VCaP (cell line): ENCODE results near the gene MISP.
"Not testable (repeated sequence)": the region's sequence is repeated elsewhere in the genome, so short reads cannot be mapped to it uniquely, and the experiment has no call there.

ENCODE experiments used
- H3K27ac ChIP-seq: fragments of 450-650 bp; 2 replicates; pipeline ENCODE4 v1.5.1; 2017
- TF ChIP-seq, protein P1 (sequence below): fragments of 450-650 bp; conservative IDR thresholded peaks from 2 replicates; pipeline ENCODE4 v1.5.1; 2017; ENCODE audit warnings: mild to moderate bottlenecking, moderate library complexity

MISP gene, protein sequence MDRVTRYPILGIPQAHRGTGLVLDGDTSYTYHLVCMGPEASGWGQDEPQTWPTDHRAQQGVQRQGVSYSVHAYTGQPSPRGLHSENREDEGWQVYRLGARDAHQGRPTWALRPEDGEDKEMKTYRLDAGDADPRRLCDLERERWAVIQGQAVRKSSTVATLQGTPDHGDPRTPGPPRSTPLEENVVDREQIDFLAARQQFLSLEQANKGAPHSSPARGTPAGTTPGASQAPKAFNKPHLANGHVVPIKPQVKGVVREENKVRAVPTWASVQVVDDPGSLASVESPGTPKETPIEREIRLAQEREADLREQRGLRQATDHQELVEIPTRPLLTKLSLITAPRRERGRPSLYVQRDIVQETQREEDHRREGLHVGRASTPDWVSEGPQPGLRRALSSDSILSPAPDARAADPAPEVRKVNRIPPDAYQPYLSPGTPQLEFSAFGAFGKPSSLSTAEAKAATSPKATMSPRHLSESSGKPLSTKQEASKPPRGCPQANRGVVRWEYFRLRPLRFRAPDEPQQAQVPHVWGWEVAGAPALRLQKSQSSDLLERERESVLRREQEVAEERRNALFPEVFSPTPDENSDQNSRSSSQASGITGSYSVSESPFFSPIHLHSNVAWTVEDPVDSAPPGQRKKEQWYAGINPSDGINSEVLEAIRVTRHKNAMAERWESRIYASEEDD

DNA sequence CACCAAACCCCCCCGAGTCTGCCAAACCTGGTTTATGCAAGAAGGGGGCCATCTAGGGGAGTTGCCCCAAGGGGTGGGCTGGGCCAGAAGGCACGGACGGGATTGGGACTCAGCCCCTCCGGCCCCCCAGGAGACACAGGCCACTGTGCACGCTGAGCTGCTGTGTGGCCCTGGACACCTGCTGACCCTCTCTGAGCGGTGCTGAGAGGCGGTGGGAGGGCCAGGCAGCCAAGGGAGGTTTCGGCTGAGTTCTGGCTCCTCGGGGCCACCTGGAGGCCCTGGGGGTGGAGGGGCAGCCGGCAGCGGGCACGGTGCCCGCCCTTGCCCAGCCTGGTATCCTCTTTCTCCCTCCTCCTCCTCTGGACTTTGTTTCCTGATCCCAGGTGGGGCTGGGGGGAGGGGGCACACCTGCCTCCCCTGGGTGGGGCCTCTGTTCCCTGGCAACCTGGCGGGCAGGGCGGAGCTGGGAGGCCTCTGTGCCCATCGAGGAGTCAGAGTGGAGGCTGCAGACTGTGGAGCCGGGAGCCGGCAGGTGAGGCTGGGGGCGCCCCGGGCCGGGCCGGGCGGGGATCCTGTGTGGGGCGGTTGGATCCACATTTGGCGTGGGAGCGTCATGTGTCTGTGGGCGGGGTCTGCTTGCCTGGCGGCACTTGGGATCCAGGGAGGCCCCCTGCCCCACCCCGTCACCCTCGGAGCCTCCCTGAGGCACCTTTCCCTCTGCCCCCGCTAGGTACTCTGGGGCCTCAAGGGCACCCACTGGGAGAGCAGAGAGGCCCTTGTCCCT, at the start of gene MISP:
Gene MISP, plus strand, starts transcription at position 473 of the 784 bp plus-strand sequence. CDS start 5,835 bp downstream, outside the sequence.
- TF ChIP-seq, protein P1, sequence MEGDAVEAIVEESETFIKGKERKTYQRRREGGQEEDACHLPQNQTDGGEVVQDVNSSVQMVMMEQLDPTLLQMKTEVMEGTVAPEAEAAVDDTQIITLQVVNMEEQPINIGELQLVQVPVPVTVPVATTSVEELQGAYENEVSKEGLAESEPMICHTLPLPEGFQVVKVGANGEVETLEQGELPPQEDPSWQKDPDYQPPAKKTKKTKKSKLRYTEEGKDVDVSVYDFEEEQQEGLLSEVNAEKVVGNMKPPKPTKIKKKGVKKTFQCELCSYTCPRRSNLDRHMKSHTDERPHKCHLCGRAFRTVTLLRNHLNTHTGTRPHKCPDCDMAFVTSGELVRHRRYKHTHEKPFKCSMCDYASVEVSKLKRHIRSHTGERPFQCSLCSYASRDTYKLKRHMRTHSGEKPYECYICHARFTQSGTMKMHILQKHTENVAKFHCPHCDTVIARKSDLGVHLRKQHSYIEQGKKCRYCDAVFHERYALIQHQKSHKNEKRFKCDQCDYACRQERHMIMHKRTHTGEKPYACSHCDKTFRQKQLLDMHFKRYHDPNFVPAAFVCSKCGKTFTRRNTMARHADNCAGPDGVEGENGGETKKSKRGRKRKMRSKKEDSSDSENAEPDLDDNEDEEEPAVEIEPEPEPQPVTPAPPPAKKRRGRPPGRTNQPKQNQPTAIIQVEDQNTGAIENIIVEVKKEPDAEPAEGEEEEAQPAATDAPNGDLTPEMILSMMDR, result no peak
- no peak within 1 kb of the TSS for H3K27ac ChIP-seq

DNA sequence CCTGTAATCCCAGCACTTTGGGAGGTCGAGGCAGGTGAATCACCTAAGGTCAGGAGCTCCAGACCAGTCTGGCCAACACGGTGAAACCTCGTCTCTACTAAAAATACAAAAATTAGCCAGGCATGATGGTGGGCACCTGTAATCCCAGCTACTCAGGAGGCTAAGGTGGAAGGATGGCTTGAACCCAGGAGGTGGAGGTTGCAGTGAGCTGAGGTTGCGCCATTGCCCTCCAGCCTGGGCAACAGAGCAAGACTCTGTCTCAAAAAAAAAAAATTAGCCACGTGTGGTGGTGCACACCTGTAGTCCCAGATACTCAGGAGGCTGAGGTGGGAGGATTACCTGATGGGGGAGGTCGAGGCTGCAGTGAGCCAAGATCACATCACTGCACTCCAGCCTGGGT, 48.1 kb upstream of the MISP start:
- H3K27ac ChIP-seq, result not testable (repeated sequence)

DNA sequence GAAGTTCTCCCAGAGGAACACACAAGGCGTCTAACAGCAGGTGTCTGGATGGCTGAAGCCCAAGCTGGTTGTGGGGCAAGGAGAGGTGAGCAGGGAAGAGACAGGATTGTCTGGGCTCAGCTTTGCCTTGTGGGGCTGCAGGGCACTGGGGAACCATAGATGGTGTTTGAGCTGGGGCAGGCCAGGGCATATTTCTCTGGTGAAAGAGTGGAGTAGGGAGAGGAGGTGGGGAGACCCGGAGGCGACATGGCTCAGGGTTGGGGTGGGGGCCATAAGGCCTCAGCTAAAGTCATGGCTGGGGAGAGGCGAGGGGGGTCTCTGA, 47.6 kb upstream of the MISP start:
- TF ChIP-seq, protein P1, result no peak
- no peak overlapping the region for H3K27ac ChIP-seq

DNA sequence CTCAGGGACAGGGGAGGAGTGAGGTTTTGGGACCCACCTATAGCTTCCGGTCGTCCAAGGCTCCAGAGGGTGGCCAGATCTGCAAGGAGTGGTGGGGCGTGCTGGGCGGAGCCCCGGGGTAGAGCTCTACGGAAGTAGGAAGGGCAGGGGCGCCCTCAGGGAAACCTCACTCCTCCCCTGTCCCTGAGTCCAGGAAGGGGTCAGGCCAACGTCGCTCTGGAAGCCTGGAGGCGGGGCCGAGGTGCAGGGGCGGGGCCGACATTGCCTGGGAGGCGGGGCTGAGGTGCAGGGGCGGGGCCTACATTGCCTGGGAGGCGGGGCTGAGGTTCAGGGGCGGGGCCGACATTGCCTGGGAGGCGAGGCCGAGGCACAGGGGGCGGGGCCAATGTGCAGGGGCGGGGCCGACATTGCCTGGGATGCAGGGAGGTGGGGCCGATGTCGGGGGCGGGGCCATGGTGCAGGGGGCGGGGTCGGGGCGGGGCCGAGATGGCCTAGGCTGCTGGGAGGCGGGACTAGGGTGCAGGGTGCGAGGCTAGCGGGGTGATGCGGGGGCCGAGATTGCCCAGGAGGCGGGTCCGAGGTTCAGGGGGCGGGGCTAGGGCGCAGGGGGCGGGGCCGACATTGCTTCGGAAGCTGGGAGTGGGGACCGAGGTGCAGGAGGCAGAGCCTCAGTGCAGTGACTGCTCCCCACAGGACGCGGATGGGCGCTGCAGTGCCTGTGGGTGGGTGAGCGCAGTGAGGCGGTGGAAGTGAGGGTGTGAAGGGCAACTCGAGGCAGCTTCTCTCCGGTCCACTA, 47.1 kb upstream of the MISP start:
- TF ChIP-seq, protein P1, result no peak
- H3K27ac ChIP-seq, result no peak overlapping the region

DNA sequence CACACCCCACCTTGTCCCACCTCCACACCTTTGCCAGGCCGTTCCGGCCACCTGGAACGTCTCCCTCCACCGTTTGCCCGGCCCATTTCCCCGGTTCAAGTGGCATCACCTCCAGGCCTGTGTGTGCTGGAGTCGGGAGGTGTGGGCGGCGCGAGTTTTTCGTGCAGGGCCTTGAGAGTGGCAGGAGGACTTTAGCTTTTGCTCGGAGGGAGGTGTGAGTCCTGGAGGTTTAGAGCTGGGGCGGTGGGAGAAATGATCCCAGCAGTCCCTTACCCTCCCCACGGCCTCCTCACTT, 46.5 kb upstream of the MISP start:
- no peak overlapping the region for H3K27ac ChIP-seq
- TF ChIP-seq, protein P1, result no peak

DNA sequence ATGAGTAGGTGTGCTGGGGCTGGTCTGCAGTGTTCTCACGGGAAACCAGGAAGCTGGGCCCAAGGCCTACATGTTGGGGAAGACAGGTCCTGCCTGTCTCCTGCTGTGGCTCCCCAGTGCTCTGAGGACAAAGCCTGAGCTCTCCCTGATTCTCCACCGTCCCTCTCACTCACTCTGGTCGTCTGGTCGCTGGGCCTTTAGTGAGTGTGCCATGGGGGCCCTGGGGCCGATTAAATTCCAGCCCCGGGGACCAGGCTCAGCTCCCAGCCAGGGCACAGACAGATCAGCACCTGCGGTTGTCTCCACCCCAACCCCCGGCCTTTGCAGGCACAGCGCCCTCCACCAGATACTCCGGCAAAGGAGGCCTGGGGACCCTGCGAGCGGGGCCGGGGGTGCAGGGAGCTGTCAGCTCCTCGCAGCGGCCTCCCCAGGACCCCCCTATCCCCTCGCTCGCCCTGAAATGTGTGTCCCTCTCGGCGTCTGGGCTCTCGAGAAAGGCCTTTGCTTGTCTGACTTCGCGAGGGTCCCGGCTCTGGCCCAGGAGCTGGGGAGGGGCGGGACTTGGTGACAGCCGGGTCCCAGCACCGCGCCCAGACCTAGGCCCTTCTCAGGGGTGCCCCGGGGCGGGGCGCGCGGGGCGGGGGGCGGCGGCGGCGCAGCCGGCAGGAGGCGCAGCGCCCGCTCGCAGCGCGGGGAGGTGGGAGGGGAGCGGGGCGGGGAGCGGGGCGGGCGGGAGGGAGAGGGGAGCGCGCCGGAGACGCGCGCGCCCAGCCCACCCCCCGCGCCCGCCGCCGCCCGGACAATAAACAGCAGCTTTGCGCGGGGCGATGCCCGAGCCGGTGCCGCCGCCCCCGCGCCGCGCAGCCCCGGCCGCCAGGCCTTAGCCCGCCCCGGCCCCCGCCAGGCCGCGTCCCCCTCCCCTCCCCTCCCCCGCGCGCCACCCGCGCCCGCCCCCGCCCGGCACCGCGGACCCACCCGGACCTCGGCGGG, 42.5 kb upstream of the MISP start, which contains the start of gene PALM:
Gene PALM, plus strand, starts transcription at position 782 of the 990 bp plus-strand sequence. CDS start 212 bp downstream, outside the sequence.
- TF ChIP-seq, protein P1, result peak; percentile 63
- H3K27ac ChIP-seq, result peak within 1 kb of the TSS; percentile 78
